H1 (cell line): Measurements from ENCODE around the gene PDSS1. TPM values are rescaled to one million over a fixed set of nuclear protein-coding genes. Genes with fewer than 3 reads are reported as not detected.

ENCODE experiments used
- CTCF ChIA-PET: fragments of 300-600 bp; sonication (Branson Sonifier 250); formaldehyde crosslinking; loops from one replicate; lab custom pipeline; 2021; ENCODE audit not compliant: partially characterized antibody; lab: Charles Lee
- POLR2A ChIA-PET: fragments of 300-600 bp; sonication (Branson Sonifier 250); formaldehyde crosslinking; loops from one replicate; lab custom pipeline; 2021; ENCODE audit warnings: inconsistent platforms; ENCODE audit not compliant: partially characterized antibody; lab: Charles Lee
- DNase-seq, 2 experiments: peaks; one replicate each; pipeline versions ENCODE4 v3.0.0 to v3.0.0-alpha.2; 2010 to 2022; ENCODE audit warnings: low spot score in 2 of 2, low read depth in 1 of 2, mixed read lengths in 1 of 2
- FAIRE-seq: peaks from 2 replicates; lab custom pipeline; 2011; peaks lifted over from hg19 to GRCh38; lab: Jason Lieb, UNC
- H2AFZ ChIP-seq: 2 replicates; pipeline ENCODE4 v1.8.1; 2012; ENCODE audit warnings: low read length, inconsistent platforms
- H2AK5ac ChIP-seq: 2 replicates; pipeline ENCODE4 v1.6.1; 2013; ENCODE audit warnings: low read depth, low read length
- H2BK120ac ChIP-seq: replicated peaks from 2 replicates; pipeline ENCODE3; 2013; ENCODE audit warnings: low read depth, low read length, inconsistent platforms
- H2BK12ac ChIP-seq: 2 replicates; pipeline ENCODE4 v1.6.1; 2013; ENCODE audit warnings: low read depth, low read length
- H2BK15ac ChIP-seq: 2 replicates; pipeline ENCODE4 v1.6.1; 2013; ENCODE audit warnings: low read length
- H2BK20ac ChIP-seq: 2 replicates; pipeline ENCODE4 v1.6.1; 2013; ENCODE audit warnings: low read length
- H2BK5ac ChIP-seq: 2 replicates; pipeline ENCODE4 v1.6.1; 2013; ENCODE audit warnings: low read depth, low read length
- H3K14ac ChIP-seq: 2 replicates; pipeline ENCODE4 v1.6.1; 2013; ENCODE audit warnings: inconsistent platforms; ENCODE audit not compliant: insufficient read length
- H3K18ac ChIP-seq: 2 replicates; pipeline ENCODE4 v1.6.1; 2013; ENCODE audit warnings: low read length; ENCODE audit errors: extremely low read depth
- H3K23ac ChIP-seq: 2 replicates; pipeline ENCODE4 v1.6.1; 2013; ENCODE audit warnings: inconsistent platforms; ENCODE audit not compliant: insufficient read length
- H3K23me2 ChIP-seq: 2 replicates; pipeline ENCODE4 v1.6.1; 2013; ENCODE audit warnings: low read depth, low read length
- H3K27ac ChIP-seq: 2 replicates; pipeline ENCODE4 v1.6.1; 2011; ENCODE audit warnings: low read depth, low read length, inconsistent platforms
- H3K27me3 ChIP-seq, 4 experiments: replicated peaks in 1 of 4; 1 replicate in 1 of 4; 2 replicates in 3 of 4; pipeline versions ENCODE4 v1.6.1 to v1.8.1; 2011 to 2013; ENCODE audit warnings: low read length in 3 of 4, mild to moderate bottlenecking in 3 of 4, inconsistent platforms in 2 of 4, mixed read lengths in 2 of 4, moderate library complexity in 1 of 4; ENCODE audit not compliant: control insufficient read depth in 3 of 4, insufficient read depth in 3 of 4; ENCODE audit errors: extremely low read depth in 1 of 4
- H3K36me3 ChIP-seq, 4 experiments: 2 replicates each; pipeline versions ENCODE4 v1.6.1 to v1.8.1; 2011 to 2013; ENCODE audit warnings: mild to moderate bottlenecking in 4 of 4, low read length in 3 of 4, moderate library complexity in 2 of 4, control low read depth in 1 of 4, inconsistent platforms in 1 of 4; ENCODE audit not compliant: insufficient read depth in 4 of 4, control insufficient read depth in 2 of 4
- H3K4ac ChIP-seq: replicated peaks from 2 replicates; pipeline ENCODE3; 2013; ENCODE audit warnings: low read length, low read depth, mixed read lengths, inconsistent platforms; ENCODE audit not compliant: insufficient read length
- H3K4me1 ChIP-seq, 4 experiments: replicated peaks in 1 of 4; 1 replicate in 1 of 4; 2 replicates in 3 of 4; pipeline versions ENCODE4 v1.6.1 to v1.8.1; 2011 to 2013; ENCODE audit warnings: low read length in 3 of 4, inconsistent platforms in 2 of 4, mixed read lengths in 1 of 4; ENCODE audit not compliant: insufficient read depth in 4 of 4, control insufficient read depth in 3 of 4
- H3K4me2 ChIP-seq, 2 experiments: 2 replicates each; pipeline versions ENCODE4 v1.6.1 to v1.8.1; 2011 to 2013; ENCODE audit warnings: low read depth in 2 of 2, low read length in 2 of 2, control low read depth in 1 of 2, inconsistent platforms in 1 of 2, mild to moderate bottlenecking in 1 of 2; ENCODE audit not compliant: insufficient read depth in 1 of 2
- H3K4me3 ChIP-seq, 4 experiments: fragments of 200-600, 300-600 bp in 1 of 4; sonication (generic), shearing (Covaris generic), sonication (Bioruptor Twin) in 1 of 4; 2 replicates each; pipeline versions ENCODE4 v1.5.1 to v1.8.1; 2011 to 2016; ENCODE audit warnings: low read length in 4 of 4, low read depth in 3 of 4, control low read depth in 2 of 4, inconsistent platforms in 2 of 4, mild to moderate bottlenecking in 2 of 4, mixed read lengths in 1 of 4, moderate library complexity in 1 of 4; ENCODE audit not compliant: insufficient read depth in 2 of 4; ENCODE audit errors: extremely low read depth in 1 of 4
- H3K56ac ChIP-seq: replicated peaks from 2 replicates; pipeline ENCODE3; 2013; ENCODE audit warnings: low read depth, mild to moderate bottlenecking, mixed read lengths, low read length, inconsistent platforms; ENCODE audit not compliant: insufficient read length
- H3K79me1 ChIP-seq: 2 replicates; pipeline ENCODE4 v1.6.1; 2013; ENCODE audit warnings: low read depth, low read length, control low read depth
- H3K79me2 ChIP-seq, 2 experiments: 2 replicates each; pipeline versions ENCODE4 v1.6.1 to v1.8.1; 2012 to 2013; ENCODE audit warnings: low read length in 2 of 2, mild to moderate bottlenecking in 2 of 2, inconsistent platforms in 1 of 2; ENCODE audit not compliant: insufficient read depth in 2 of 2, control insufficient read depth in 1 of 2
- H3K9ac ChIP-seq, 4 experiments: replicated peaks in 1 of 4; 1 replicate in 1 of 4; 2 replicates in 3 of 4; pipeline versions ENCODE4 v1.6.1 to v1.8.1; 2011 to 2013; ENCODE audit warnings: low read depth in 3 of 4, low read length in 3 of 4, control low read depth in 2 of 4, mild to moderate bottlenecking in 2 of 4, moderate library complexity in 2 of 4, inconsistent platforms in 1 of 4; ENCODE audit errors: extremely low read depth in 1 of 4
- H3K9me3 ChIP-seq, 2 experiments: 2 replicates each; pipeline versions ENCODE4 v1.6.1 to v1.8.1; 2012 to 2013; ENCODE audit warnings: mild to moderate bottlenecking in 2 of 2, moderate library complexity in 2 of 2, control low read depth in 1 of 2, inconsistent platforms in 1 of 2, low read depth in 1 of 2, low read length in 1 of 2, mixed read lengths in 1 of 2; ENCODE audit not compliant: insufficient read depth in 2 of 2
- H4K20me1 ChIP-seq, 2 experiments: replicated peaks in 1 of 2; 2 replicates each; pipeline versions ENCODE3 to v1.8.1; 2011 to 2013; ENCODE audit warnings: inconsistent platforms in 2 of 2, low read length in 2 of 2, mild to moderate bottlenecking in 1 of 2; ENCODE audit not compliant: insufficient read depth in 2 of 2, control insufficient read depth in 1 of 2
- H4K5ac ChIP-seq: 2 replicates; pipeline ENCODE4 v1.6.1; 2013; ENCODE audit warnings: low read length, low read depth, mixed read lengths, inconsistent platforms; ENCODE audit not compliant: insufficient read length
- H4K8ac ChIP-seq: 2 replicates; pipeline ENCODE4 v1.8.0; 2013; ENCODE audit warnings: mild to moderate bottlenecking, moderate library complexity, low read length, inconsistent platforms; ENCODE audit not compliant: insufficient read depth; ENCODE audit errors: extremely low read depth
- H4K91ac ChIP-seq: replicated peaks from 2 replicates; pipeline ENCODE3; 2013; ENCODE audit warnings: low read length, mixed read lengths, inconsistent platforms; ENCODE audit not compliant: insufficient read length
- CEBPB ChIP-seq: IDR thresholded peaks from 2 replicates; pipeline ENCODE4 v1.6.1; 2012; ENCODE audit warnings: low read depth, low read length
- RNF2 ChIP-seq: fragments of 200-900, 300-1000 bp; sonication (generic); IDR thresholded peaks from 2 replicates; pipeline ENCODE4 v1.7.1; 2016; ENCODE audit warnings: borderline replicate concordance, low read depth, mild to moderate bottlenecking, antibody characterized with exemption, low read length; ENCODE audit not compliant: poor library complexity, severe bottlenecking; ENCODE audit errors: missing control alignments
- WGBS, 2 experiments: shearing (Covaris generic) in 1 of 2; methylation state at CpG; one replicate each; pipeline versions ENCODE4 v1.1.6 to v1.1.7; 2013 to 2015; ENCODE audit warnings: low lambda C conversion rate in 2 of 2, mixed read lengths in 2 of 2, inconsistent platforms in 1 of 2, low coverage in 1 of 2, missing lambda C conversion rate in 1 of 2; ENCODE audit not compliant: insufficient replicate concordance in 2 of 2, insufficient coverage in 1 of 2, insufficient read length in 1 of 2; ENCODE audit errors: extremely low coverage in 1 of 2, missing lambda C conversion rate in 1 of 2; 5-methylcytosine and 5-hydroxymethylcytosine counted together
- polyA plus RNA-seq, 7 experiments: library from polyadenylated mRNA; depleted of rRNA in 3 of 7; stranded (reverse) in 5 of 7; unstranded in 2 of 7; fragments of >200 nt in 5 of 7; fragments of 200-250 nt in 2 of 7; gene quantifications; 1 replicate in 5 of 7; 2 replicates in 1 of 7; 4 replicates in 1 of 7; pipeline versions ENCODE4 v1.2.1 to v1.2.3, GENCODE V29; 2011 to 2013; ENCODE audit warnings: missing spikeins in 2 of 7, mixed read lengths in 2 of 7
- total RNA-seq: library from RNA; stranded (reverse); fragmentation: NEBNext Ultra II Directional; extraction: Animal tissue kit (Norgen Biotek cat#: 25700); gene quantifications from 2 replicates; pipeline ENCODE4 v1.2.1, GENCODE V29; 2021

Gene PDSS1
- total and polyA plus RNA-seq, 2 of the 8 experiments (the other 6 are each of a cell fraction or from before 2014, with no cell fraction given), result 21.3 to 26.0 TPM

- CTCF ChIA-PET, result no interaction called here
- Histone ChIP-seq H3K4ac (no peak overlapping the region), H3K56ac (no peak overlapping the region), H3K4me3 (no peak overlapping the region), H3K36me3 (no peaks in the 10 kb centered on the region), H3K18ac (no peak overlapping the region), H4K5ac (no peak overlapping the region), H3K4me1 (no peaks in the 10 kb centered on the region), H3K27ac (no peak overlapping the region), H3K9ac (no peak overlapping the region), H3K23me2 (no peaks in the 10 kb centered on the region), H3K79me1 (no peaks in the 10 kb centered on the region), H2BK20ac (no peak overlapping the region), H2BK120ac (no peak overlapping the region), H3K14ac (no peak overlapping the region), H2AK5ac (no peak overlapping the region), H3K27me3 (no peaks in the 10 kb centered on the region), H4K8ac (no peak overlapping the region), H3K23ac (no peak overlapping the region), H2BK12ac (no peak overlapping the region), H2BK5ac (no peak overlapping the region), H3K79me2 (no peaks in the 10 kb centered on the region), H3K4me2 (no peak overlapping the region), H3K9me3 (no peaks in the 10 kb centered on the region), H2BK15ac (no peak overlapping the region), H4K20me1 (no peaks in the 10 kb centered on the region), H2AFZ (peak overlapping the region; percentile 48), H4K91ac (no peak overlapping the region)
- DNase-seq, result no peak
- WGBS, 2 experiments, result 80% methylated on average over 6 of the region's 7 CpGs; no CpG with 5 or more reads in 1 of the 2 experiments
- no peak for FAIRE-seq
- POLR2A ChIA-PET, result no interaction called here
- peak; percentile 15; the same call in 1 of the 2 replicates for TF ChIP-seq CEBPB
- TF ChIP-seq RNF2, result no peak
Observed at GRCh38 chr10:26665080-26666048, 32.1 kb upstream of the PDSS1 start.
